GM18907 (cell line): ENCODE data around the gene MSH5.

Experiments used
- ATAC-seq: cut with Tn5 transposase; IDR thresholded peaks from one replicate; pipeline ENCODE4 v1.9.1; 2021; ENCODE audit warnings: mild to moderate bottlenecking, moderate library complexity; ENCODE audit not compliant: unreplicated experiment

Gene MSH5

GRCh38 chr6:31750411-31751022, 10.7 kb downstream of the MSH5 start:
- ATAC-seq = no peak

GRCh38 chr6:31752739-31753319, 13.0 kb downstream of the MSH5 start:
- no peak for ATAC-seq

- no peak for ATAC-seq
Measured at GRCh38 chr6:31758281-31758680, 18.5 kb downstream of the MSH5 start.

DNA sequence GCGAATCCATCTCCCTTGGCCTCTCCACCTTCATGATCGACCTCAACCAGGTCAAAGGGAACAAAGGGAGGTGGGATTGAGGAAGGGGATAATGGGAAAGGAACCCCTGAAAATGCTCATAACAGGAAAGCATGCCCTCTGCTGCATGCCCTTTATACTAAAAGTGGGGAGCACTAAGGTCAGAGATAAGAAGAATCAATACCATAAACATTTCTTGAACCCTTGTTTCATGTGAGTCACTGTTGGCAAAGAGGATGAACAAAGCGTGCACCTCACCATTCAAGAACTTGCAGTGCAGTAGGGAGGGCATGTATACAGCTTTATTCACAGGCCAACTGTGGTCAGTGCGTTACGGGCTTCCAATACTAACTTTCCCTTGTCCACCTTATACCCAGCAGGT, 21.0 kb downstream of the MSH5 start:
- ATAC-seq = no peak

- no peak for ATAC-seq
Measured at GRCh38 chr6:31761343-31761742, 21.5 kb downstream of the MSH5 start.

GRCh38 chr6:31762356-31762755, 22.6 kb downstream of the MSH5 start, which contains the start of gene SAPCD1:
Gene SAPCD1, plus strand, starts transcription at chr6:31762656. Its CDS starts 399 bp downstream, at chr6:31763055.
- no peak for ATAC-seq

DNA sequence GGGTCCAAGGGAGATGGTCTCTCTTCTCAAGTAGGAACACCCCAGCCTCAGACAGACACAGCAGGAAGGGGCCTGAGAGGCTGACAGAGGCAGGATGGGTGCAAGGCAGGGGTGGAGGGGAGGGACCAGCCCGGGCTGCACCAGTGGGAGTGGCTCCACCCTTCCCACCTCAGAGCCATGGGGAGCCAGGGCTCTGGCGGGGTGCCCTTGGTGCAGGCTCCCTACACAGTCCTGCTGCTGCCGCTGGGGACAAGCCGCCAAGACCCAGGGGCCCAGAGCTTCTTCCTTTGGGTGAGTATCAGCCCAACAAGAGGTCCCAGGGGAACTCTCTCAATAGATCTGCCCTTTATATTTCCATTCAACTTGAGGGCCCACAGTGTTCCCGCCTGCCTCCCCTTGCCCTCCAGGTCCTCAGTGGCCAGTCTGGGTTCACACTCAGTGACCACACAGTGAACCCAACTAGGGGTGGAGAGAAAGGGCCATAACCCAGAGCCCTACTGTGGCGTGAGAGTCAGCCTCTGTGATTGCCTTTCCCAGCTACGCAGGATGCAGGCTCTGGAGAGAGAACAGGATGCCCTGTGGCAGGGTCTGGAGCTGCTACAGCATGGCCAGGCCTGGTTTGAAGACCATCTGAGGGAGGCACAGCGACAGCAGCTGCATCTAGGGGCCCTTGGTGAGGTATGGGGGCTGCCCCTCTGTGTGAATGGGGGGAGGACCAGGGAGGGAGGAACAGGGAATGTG, 23.2 kb downstream of the MSH5 start:
- ATAC-seq = no peak

DNA sequence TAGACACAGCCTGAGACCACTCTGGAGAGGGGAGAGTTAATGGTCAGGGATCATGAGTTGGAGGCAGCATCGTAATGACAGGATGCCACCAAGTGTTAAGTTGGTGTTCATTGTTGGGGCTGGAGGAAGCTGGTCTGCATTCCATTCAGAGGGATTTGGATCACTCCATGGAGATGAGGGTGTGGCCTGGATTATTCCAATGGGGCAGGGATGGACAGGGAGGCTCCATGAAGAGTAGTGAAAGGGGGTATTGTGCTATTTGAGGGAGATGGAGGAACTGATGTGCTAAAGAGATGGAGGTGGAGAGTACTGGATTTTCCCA, 23.8 kb downstream of the MSH5 start:
- no peak for ATAC-seq

- ATAC-seq = no peak
Measured at GRCh38 chr6:31764198-31764597, 24.4 kb downstream of the MSH5 start.

- no peak for ATAC-seq
Measured at GRCh38 chr6:31765559-31765909, 25.7 kb downstream of the MSH5 start.

- ATAC-seq = no peak
Measured at GRCh38 chr6:31765910-31766794, 26.3 kb downstream of the MSH5 start.

DNA sequence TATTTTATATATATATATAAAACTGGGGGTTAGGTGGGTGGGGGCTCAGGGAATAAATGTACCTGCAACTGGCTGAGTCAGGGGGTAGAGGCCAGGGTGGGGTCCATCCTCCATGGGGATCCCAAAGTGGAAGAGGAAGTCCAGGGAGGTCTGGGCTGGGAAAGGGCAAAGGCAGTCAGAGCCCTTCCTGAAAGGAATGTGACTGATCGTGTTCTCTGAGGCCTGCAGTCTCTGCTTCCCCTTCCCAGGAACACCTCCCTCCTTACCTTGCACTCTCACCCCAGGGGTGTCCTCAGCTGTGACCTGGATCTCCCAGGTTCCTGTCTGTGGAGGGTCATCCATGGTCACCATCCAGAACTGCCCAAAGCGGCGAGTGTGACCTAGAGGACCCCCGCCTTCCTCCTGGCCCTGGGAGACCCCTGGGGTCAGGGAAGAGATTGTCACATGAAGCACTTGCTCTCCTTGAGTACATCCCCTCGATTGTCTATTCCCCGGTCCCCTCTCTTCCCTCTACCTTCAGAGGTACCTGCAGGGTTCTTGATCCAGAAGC, 27.4 kb downstream of the MSH5 start:
- no peak for ATAC-seq

GRCh38 chr6:31768363-31769257, 28.8 kb downstream of the MSH5 start:
- no peak for ATAC-seq

GRCh38 chr6:31769684-31770371, 30.0 kb downstream of the MSH5 start:
- no peak for ATAC-seq

GRCh38 chr6:31770860-31771259, 31.1 kb downstream of the MSH5 start:
- ATAC-seq = no peak

DNA sequence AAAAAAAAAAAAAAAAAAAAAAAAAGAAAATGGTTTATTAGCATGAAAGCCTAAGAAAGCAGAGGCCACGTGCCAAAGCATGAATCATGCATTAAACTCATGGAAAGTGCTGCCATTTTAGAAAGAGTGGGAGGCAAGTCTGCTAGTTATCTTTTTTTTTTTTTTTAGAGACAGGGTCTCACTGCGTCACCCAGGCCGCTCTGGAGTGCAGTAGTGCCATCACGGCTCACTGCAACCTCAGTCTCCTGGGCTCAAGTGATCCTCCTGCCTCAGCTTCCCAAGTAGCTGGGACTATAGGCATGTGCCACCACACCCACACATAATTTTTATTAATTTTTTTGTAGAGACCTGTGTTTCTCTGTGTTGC, 32.2 kb downstream of the MSH5 start:
- no peak for ATAC-seq

GRCh38 chr6:31775184-31775583, 35.4 kb downstream of the MSH5 start:
- ATAC-seq = no peak

GRCh38 chr6:31775633-31776484, 36.1 kb downstream of the MSH5 start:
- ATAC-seq = no peak

DNA sequence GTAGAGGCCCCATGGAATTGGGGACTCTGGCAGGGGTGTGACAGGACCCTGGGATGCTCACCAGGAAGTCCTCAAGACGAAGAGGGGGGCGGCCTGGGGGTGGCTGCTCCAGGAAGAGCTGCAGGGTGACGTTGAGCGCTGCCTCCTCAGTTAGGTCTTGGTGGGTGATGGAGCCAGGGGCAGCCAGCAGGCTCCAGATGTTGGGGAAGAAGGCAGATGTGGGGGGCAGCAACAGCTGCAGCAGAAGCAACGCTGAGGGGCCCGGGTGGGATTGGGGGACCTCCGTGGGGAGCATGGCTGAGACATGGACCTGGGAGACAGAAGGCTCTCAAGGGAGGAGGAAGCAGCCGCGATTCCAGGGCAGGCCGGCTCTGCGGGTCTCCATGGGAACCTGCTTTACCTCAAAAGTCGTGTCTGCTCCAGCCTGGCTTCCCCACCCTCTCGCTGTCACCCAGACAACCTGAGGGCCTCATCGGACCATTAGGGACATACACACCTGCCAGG, 36.7 kb downstream of the MSH5 start:
- ATAC-seq = no peak
